GM12878 (cell line): ENCODE measurements around the gene PDCD6IP. TPM values are rescaled to one million over a fixed set of nuclear protein-coding genes. Genes with fewer than 3 reads are reported as not detected.

Experiments
- ATAC-seq: fragments of 200-7000 bp; cut with Tn5 transposase; 3 replicates; pipeline ENCODE4 v1.9.1; 2020; ENCODE audit warnings: mild to moderate bottlenecking, moderate library complexity
- BruUV-seq: library from RNA; stranded (reverse); fragments of 400-500 nt; replicated peaks from 2 replicates; lab custom pipeline; 2021; lab: Mats Ljungman, UMichigan
- CTCF ChIA-PET: fragments of 300-600 bp; sonication (Branson Sonifier 250); formaldehyde crosslinking; extraction: SDS; loops from one replicate; lab custom pipeline; 2021; ENCODE audit warnings: inconsistent platforms; lab: Yijun Ruan, JAX
- POLR2A ChIA-PET: fragments of 350-600 bp; formaldehyde crosslinking; extraction: SDS; loops from one replicate; lab custom pipeline; 2021; ENCODE audit warnings: inconsistent platforms; lab: Charles Lee
- RAD21 ChIA-PET: fragments of 300-600 bp; sonication (Branson Sonifier 250); formaldehyde crosslinking; loops from one replicate; lab custom pipeline; 2023; ENCODE audit warnings: antibody characterized with exemption; ENCODE audit not compliant: unreplicated experiment; lab: Charles Lee
- SMC1A ChIA-PET: fragments of 300-600 bp; sonication (Branson Sonifier 250); formaldehyde crosslinking; loops from one replicate; lab custom pipeline; 2023; ENCODE audit not compliant: unreplicated experiment, uncharacterized antibody; lab: Charles Lee
- DNase-seq: peaks from one replicate; pipeline ENCODE4 v3.0.0-alpha.2; 2011; ENCODE audit warnings: low read depth, low spot score
- FAIRE-seq: peaks from 3 replicates; lab custom pipeline; 2011; peaks lifted over from hg19 to GRCh38; lab: Jason Lieb, UNC
- H2AFZ ChIP-seq: 2 replicates; pipeline ENCODE4 v1.6.0; 2011; ENCODE audit warnings: low read depth, low read length, control low read depth; ENCODE audit not compliant: control insufficient read depth
- H3K27ac ChIP-seq: 2 replicates; pipeline ENCODE4 v1.5.1; 2011; ENCODE audit warnings: control low read depth; ENCODE audit not compliant: control insufficient read depth, insufficient read depth
- H3K27me3 ChIP-seq, 2 experiments: replicated peaks in 1 of 2; 2 replicates each; pipeline versions ENCODE4 v1.6.0 to v1.6.1; 2011; ENCODE audit warnings: low read length in 1 of 2; ENCODE audit not compliant: control insufficient read depth in 2 of 2, insufficient read depth in 2 of 2
- H3K36me3 ChIP-seq, 2 experiments: 2 replicates each; pipeline ENCODE4 v1.5.1; 2011; ENCODE audit warnings: low read length in 1 of 2; ENCODE audit not compliant: control insufficient read depth in 2 of 2, insufficient read depth in 2 of 2
- H3K4me1 ChIP-seq: 2 replicates; pipeline ENCODE4 v1.6.1; 2011; ENCODE audit warnings: mild to moderate bottlenecking, low read length, moderate library complexity, mixed read lengths; ENCODE audit not compliant: control insufficient read depth, insufficient read depth
- H3K4me2 ChIP-seq: 2 replicates; pipeline ENCODE4 v1.6.0; 2011; ENCODE audit warnings: control low read depth; ENCODE audit not compliant: control insufficient read depth, insufficient read depth
- H3K4me3 ChIP-seq: fragments of 200-600 bp; sonication (generic); 2 replicates; pipeline ENCODE4 v1.5.1; 2016
- H3K79me2 ChIP-seq: 2 replicates; pipeline ENCODE4 v1.6.0; 2011; ENCODE audit warnings: low read length; ENCODE audit not compliant: control insufficient read depth, insufficient read depth
- H3K9ac ChIP-seq: 2 replicates; pipeline ENCODE4 v1.8.0; 2011; ENCODE audit warnings: low read length, control low read depth, mixed read lengths; ENCODE audit not compliant: control insufficient read depth, insufficient read depth
- H3K9me3 ChIP-seq: replicated peaks from 3 replicates; pipeline ENCODE4 v1.5.1; 2011; ENCODE audit warnings: mild to moderate bottlenecking, low read length; ENCODE audit not compliant: control insufficient read depth, insufficient read depth
- H4K20me1 ChIP-seq: 2 replicates; pipeline ENCODE4 v1.6.0; 2011; ENCODE audit not compliant: control insufficient read depth, insufficient read depth
- BACH1 ChIP-seq: fragments of 450-650 bp; IDR thresholded peaks from 2 replicates; pipeline ENCODE4 v1.6.1; 2017; ENCODE audit warnings: mild to moderate bottlenecking, borderline replicate concordance
- FOXM1 ChIP-seq: IDR thresholded peaks from 2 replicates; pipeline ENCODE4 v1.6.1; 2012; ENCODE audit warnings: low read depth, mild to moderate bottlenecking, inconsistent platforms, low read length, moderate library complexity
- IKZF2 ChIP-seq, 2 experiments: fragments of 450-650 bp; IDR thresholded peaks; 2 replicates each; pipeline ENCODE4 v1.6.1; 2017; ENCODE audit warnings: mild to moderate bottlenecking in 2 of 2, moderate library complexity in 2 of 2
- KAT2A ChIP-seq: conservative IDR thresholded peaks from 2 replicates; pipeline ENCODE4 v1.6.1; 2011; ENCODE audit warnings: low read depth, low read length; ENCODE audit not compliant: control insufficient read depth
- NFYB ChIP-seq: IDR thresholded peaks from 2 replicates; pipeline ENCODE4 v1.6.1; 2011; ENCODE audit warnings: low read depth, mild to moderate bottlenecking, low read length, improper control_type of control experiment, moderate library complexity; ENCODE audit not compliant: insufficient read depth
- NR2C2 ChIP-seq: IDR thresholded peaks from 2 replicates; pipeline ENCODE4 v1.6.1; 2011; ENCODE audit warnings: borderline replicate concordance, low read depth; ENCODE audit not compliant: control insufficient read depth, insufficient read length
- SMAD1 ChIP-seq: fragments of 450-650 bp; IDR thresholded peaks from 2 replicates; pipeline ENCODE4 v1.6.1; 2018; ENCODE audit warnings: mild to moderate bottlenecking, low read depth; ENCODE audit not compliant: partially characterized antibody
- ZNF384 ChIP-seq: IDR thresholded peaks from 2 replicates; pipeline ENCODE4 v1.6.1; 2012; ENCODE audit warnings: low read depth, mild to moderate bottlenecking, low read length, improper control_type of control experiment, borderline replicate concordance
- WGBS: methylation state at CpG from one replicate; pipeline ENCODE4 v1.1.6; 2016; ENCODE audit warnings: low lambda C conversion rate; ENCODE audit not compliant: insufficient replicate concordance, insufficient coverage; ENCODE audit errors: missing lambda C conversion rate; 5-methylcytosine and 5-hydroxymethylcytosine counted together
- in situ Hi-C: fragments of 300-500 bp; cut with MboI; formaldehyde crosslinking; loops from 9 replicates; pipeline ENCODE4 v1.14.3; 2018; ENCODE audit warnings: mixed read lengths
- intact Hi-C: fragments of 100-400 bp; cut with micrococcal nuclease; formaldehyde crosslinking; loops from one replicate; pipeline ENCODE4 v1.14.2; 2022; ENCODE audit not compliant: unreplicated experiment
- polyA plus RNA-seq, 11 experiments: library from polyadenylated mRNA; depleted of rRNA in 4 of 11; unstranded in 6 of 11; stranded (reverse) in 5 of 11; fragments of >200 nt; fragmentation: Nextera tagmentation in 4 of 11; fragmentation: Illumina TruSeq in 1 of 11; extraction: Ambion mirVana in 4 of 11; extraction: Trizol in 1 of 11; gene quantifications; 1 replicate in 1 of 11; 2 replicates in 10 of 11; pipeline versions ENCODE4 v1.2.1 to v1.2.3, GENCODE V29; 2011 to 2016; ENCODE audit warnings: inconsistent platforms in 2 of 11, missing spikeins in 2 of 11, low read depth in 1 of 11
- total RNA-seq, 4 experiments: library from RNA; depleted of rRNA in 3 of 4; stranded (reverse); fragments of >200 nt in 3 of 4; fragmentation: Illumina TruSeq in 1 of 4; extraction: Trizol in 1 of 4; gene quantifications; 2 replicates each; pipeline versions ENCODE4 v1.2.1 to v1.2.3, GENCODE V29; 2013 to 2021
- TF ChIP-seq, protein P1 (sequence below): IDR thresholded peaks from 2 replicates; pipeline ENCODE4 v1.6.1; 2012; ENCODE audit warnings: mild to moderate bottlenecking, low read depth, low read length
- TF ChIP-seq, protein P2 (sequence below): fragments of 450-650 bp; IDR thresholded peaks from 2 replicates; pipeline ENCODE4 v1.6.1; 2014; ENCODE audit warnings: mild to moderate bottlenecking

Gene PDCD6IP
- total and polyA plus RNA-seq, 10 of the 15 experiments (the other 5 are each of a cell fraction or from before 2014, with no cell fraction given), result 16.0 to 169 (median 81.2) TPM

DNA sequence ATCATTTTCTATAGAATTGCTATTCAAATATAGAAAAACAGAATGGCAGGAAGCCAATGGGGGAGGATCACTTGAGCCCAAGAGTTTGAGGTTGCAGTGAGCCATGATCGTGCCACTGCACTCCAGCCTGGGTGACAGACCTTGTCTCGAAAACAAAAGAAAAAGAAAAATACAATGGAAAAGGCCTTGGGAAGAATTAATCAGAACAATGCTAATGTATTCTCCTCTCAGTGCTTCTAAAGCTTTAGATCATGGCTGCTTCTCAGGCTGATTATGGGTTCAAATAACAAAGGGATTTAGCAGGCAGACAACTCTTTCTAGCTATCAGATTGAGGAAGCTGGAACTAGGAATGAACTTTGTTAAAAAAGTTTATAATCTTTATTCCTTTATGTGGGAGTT is 115.8 kb downstream of the PDCD6IP start:
- intact Hi-C loops, result no loop called here
- WGBS, result 44% methylated on average over 2 of the region's 2 CpGs
- POLR2A ChIA-PET, result no interaction called here

More for the DNA sequence above, 115.8 kb downstream of the PDCD6IP start:
- Histone ChIP-seq H3K27me3 (no peaks in the 10 kb centered on the region; a peak in 1 of 4 replicates), H3K79me2 (no peaks in the 10 kb centered on the region), H3K4me2 (no peak overlapping the region), H3K4me1 (no peaks in the 10 kb centered on the region), H4K20me1 (no peaks in the 10 kb centered on the region), H3K4me3 (no peak overlapping the region), H3K9me3 (no peaks in the 10 kb centered on the region), H2AFZ (no peak overlapping the region), H3K36me3 (no peaks in the 10 kb centered on the region), H3K27ac (no peak overlapping the region), H3K9ac (no peak overlapping the region)
- DNase-seq (no peak), ATAC-seq (no peak), FAIRE-seq (no peak)
- in situ Hi-C loops, result no loop called here
- ChIA-PET CTCF (interaction anchor here (0.6 to 2.7 kb wide), 6 partner anchors 31 to 1309 kb away, joined by 3 to 14 read pairs (median 5); no protein-coding TSS in a partner anchor), SMC1A (interaction anchor here (2.5 kb wide), 1 partner anchor 769 kb away, joined by 8 read pairs; no protein-coding TSS in a partner anchor), RAD21 (interaction anchor here (2.4 kb wide), 1 partner anchor 770 kb away, joined by 19 read pairs; no protein-coding TSS in a partner anchor)
- BruUV-seq, result no TSS peak
- TF ChIP-seq NFYB (no peak), KAT2A (no peak), FOXM1 (no peak), IKZF2 (IDR thresholded peaks at IDR 0.05) (no peak), ZNF384 (no peak), BACH1 (no peak), NR2C2 (no peak), SMAD1 (no peak)
- TF ChIP-seq, protein P1, sequence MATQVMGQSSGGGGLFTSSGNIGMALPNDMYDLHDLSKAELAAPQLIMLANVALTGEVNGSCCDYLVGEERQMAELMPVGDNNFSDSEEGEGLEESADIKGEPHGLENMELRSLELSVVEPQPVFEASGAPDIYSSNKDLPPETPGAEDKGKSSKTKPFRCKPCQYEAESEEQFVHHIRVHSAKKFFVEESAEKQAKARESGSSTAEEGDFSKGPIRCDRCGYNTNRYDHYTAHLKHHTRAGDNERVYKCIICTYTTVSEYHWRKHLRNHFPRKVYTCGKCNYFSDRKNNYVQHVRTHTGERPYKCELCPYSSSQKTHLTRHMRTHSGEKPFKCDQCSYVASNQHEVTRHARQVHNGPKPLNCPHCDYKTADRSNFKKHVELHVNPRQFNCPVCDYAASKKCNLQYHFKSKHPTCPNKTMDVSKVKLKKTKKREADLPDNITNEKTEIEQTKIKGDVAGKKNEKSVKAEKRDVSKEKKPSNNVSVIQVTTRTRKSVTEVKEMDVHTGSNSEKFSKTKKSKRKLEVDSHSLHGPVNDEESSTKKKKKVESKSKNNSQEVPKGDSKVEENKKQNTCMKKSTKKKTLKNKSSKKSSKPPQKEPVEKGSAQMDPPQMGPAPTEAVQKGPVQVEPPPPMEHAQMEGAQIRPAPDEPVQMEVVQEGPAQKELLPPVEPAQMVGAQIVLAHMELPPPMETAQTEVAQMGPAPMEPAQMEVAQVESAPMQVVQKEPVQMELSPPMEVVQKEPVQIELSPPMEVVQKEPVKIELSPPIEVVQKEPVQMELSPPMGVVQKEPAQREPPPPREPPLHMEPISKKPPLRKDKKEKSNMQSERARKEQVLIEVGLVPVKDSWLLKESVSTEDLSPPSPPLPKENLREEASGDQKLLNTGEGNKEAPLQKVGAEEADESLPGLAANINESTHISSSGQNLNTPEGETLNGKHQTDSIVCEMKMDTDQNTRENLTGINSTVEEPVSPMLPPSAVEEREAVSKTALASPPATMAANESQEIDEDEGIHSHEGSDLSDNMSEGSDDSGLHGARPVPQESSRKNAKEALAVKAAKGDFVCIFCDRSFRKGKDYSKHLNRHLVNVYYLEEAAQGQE, result no peak
- TF ChIP-seq, protein P2, sequence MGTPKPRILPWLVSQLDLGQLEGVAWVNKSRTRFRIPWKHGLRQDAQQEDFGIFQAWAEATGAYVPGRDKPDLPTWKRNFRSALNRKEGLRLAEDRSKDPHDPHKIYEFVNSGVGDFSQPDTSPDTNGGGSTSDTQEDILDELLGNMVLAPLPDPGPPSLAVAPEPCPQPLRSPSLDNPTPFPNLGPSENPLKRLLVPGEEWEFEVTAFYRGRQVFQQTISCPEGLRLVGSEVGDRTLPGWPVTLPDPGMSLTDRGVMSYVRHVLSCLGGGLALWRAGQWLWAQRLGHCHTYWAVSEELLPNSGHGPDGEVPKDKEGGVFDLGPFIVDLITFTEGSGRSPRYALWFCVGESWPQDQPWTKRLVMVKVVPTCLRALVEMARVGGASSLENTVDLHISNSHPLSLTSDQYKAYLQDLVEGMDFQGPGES, result no peak
